Thymus (tissue), 2 donors: ENCODE measurements around the gene MLH3. TPM values are rescaled to one million over a fixed set of nuclear protein-coding genes. Genes with fewer than 3 reads are reported as not detected.

Experiments
- polyA plus RNA-seq: library from polyadenylated mRNA; stranded (reverse); fragments of 200-250 nt; gene quantifications from one replicate; pipeline ENCODE4 v1.2.3, GENCODE V29; 2013
- total RNA-seq: library from RNA; stranded (reverse); fragments of 120-200 nt; gene quantifications from one replicate; pipeline ENCODE4 v1.2.4, GENCODE V29; 2013
- donor health status: healthy.

Gene MLH3
- total and polyA plus RNA-seq, 2 donors: 20.5 to 22.8 TPM

Other genes starting within 250 kb of the MLH3 start
- gene PROX2, start 175.3 kb downstream of the MLH3 start, total RNA-seq: 0.14 TPM
- 0.09 TPM for gene PROX2, start 175.3 kb downstream of the MLH3 start, polyA plus RNA-seq
- gene DLST, start 169.6 kb downstream of the MLH3 start, total RNA-seq: 29.8 TPM
- 49.4 TPM for gene DLST, start 169.6 kb downstream of the MLH3 start, polyA plus RNA-seq
- 3.4 TPM for gene RPS6KL1, start 128.2 kb downstream of the MLH3 start, total RNA-seq
- 0.91 TPM for gene RPS6KL1, start 128.2 kb downstream of the MLH3 start, polyA plus RNA-seq
- gene PGF, start 95.9 kb downstream of the MLH3 start, total RNA-seq: 7.0 TPM
- 7.5 TPM for gene PGF, start 95.9 kb downstream of the MLH3 start, polyA plus RNA-seq
- gene EIF2B2, start 48.5 kb downstream of the MLH3 start, total RNA-seq: 52.7 TPM
- gene EIF2B2, start 48.5 kb downstream of the MLH3 start, polyA plus RNA-seq: 28.3 TPM
- gene ACYP1, start 12.6 kb upstream of the MLH3 start, total RNA-seq: 24.8 TPM
- gene ACYP1, start 12.6 kb upstream of the MLH3 start, polyA plus RNA-seq: 49.9 TPM
- gene ZC2HC1C, start 18.2 kb upstream of the MLH3 start, total RNA-seq: 1.7 TPM
- gene ZC2HC1C, start 18.2 kb upstream of the MLH3 start, polyA plus RNA-seq: 7.2 TPM
- 17.6 TPM for gene NEK9, start 75.6 kb upstream of the MLH3 start, total RNA-seq
- 62.1 TPM for gene NEK9, start 75.6 kb upstream of the MLH3 start, polyA plus RNA-seq
- gene TMED10, start 125.1 kb upstream of the MLH3 start, total RNA-seq: 146 TPM
- 122 TPM for gene TMED10, start 125.1 kb upstream of the MLH3 start, polyA plus RNA-seq
- 143 TPM for gene FOS, start 227.4 kb upstream of the MLH3 start, total RNA-seq
- gene FOS, start 227.4 kb upstream of the MLH3 start, polyA plus RNA-seq: 253 TPM